Esophagus muscularis mucosa (tissue), 4 donors: ENCODE results near the gene CD84. TPM values are rescaled to one million over a fixed set of nuclear protein-coding genes. Genes with fewer than 3 reads are reported as not detected.

ENCODE experiments used
- DNase-seq: peaks from one replicate; pipeline ENCODE4 v3.0.0-alpha.2; 2017; ENCODE audit errors: extremely low spot score
- H3K27ac ChIP-seq, 4 donors: fragments of 200-600 bp; sonication (generic); replicated peaks in 1 of 4; 1 replicate in 3 of 4; 2 replicates in 1 of 4; pipeline ENCODE4 v1.5.1; 2016 to 2019; ENCODE audit warnings: mild to moderate bottlenecking in 1 of 4
- H3K27me3 ChIP-seq, 4 donors: fragments of 200-600 bp; sonication (generic); one replicate each; pipeline versions ENCODE4 v1.5.1 to v1.6.0; 2016 to 2019
- H3K36me3 ChIP-seq, 4 donors: fragments of 200-600 bp; sonication (generic); one replicate each; pipeline ENCODE4 v1.5.1; 2016 to 2019
- H3K4me1 ChIP-seq, 4 donors: fragments of 200-600 bp; sonication (generic); one replicate each; pipeline ENCODE4 v1.5.1; 2016 to 2019
- H3K4me3 ChIP-seq, 4 donors: fragments of 200-600 bp; sonication (generic); 1 replicate in 2 of 4; 2 replicates in 2 of 4; pipeline ENCODE4 v1.5.1; 2016 to 2019; ENCODE audit warnings: mild to moderate bottlenecking in 4 of 4, moderate library complexity in 1 of 4
- H3K9me3 ChIP-seq, 4 donors: fragments of 200-600 bp; sonication (generic); 1 replicate in 3 of 4; 2 replicates in 1 of 4; pipeline ENCODE4 v1.5.1; 2016 to 2019
- EP300 ChIP-seq: sonication (generic); formaldehyde crosslinking; IDR thresholded peaks from one replicate; pipeline ENCODE4 v1.6.1; 2017; ENCODE audit warnings: antibody characterized with exemption
- POLR2A ChIP-seq: fragments of 450-650 bp; IDR thresholded peaks from one replicate; pipeline ENCODE4 v1.6.1; 2017; ENCODE audit warnings: antibody characterized with exemption, moderate library complexity, mild to moderate bottlenecking, low read depth
- POLR2AphosphoS5 ChIP-seq, 2 donors: sonication (generic); formaldehyde crosslinking; IDR thresholded peaks; one replicate each; pipeline ENCODE4 v1.6.1; 2017; ENCODE audit warnings: antibody characterized with exemption in 2 of 2
- WGBS: methylation state at CpG from one replicate; pipeline ENCODE4 v1.1.5; 2018; 5-methylcytosine and 5-hydroxymethylcytosine counted together
- intact Hi-C: fragments of 100-400 bp; cut with DNase I; formaldehyde crosslinking; loops from one replicate; pipeline ENCODE4 v1.15.1; 2023
- total RNA-seq, 4 donors: library from RNA; depleted of rRNA; stranded (reverse); fragments of >200 nt; gene quantifications; one replicate each; pipeline versions ENCODE4 v1.1.0 to v1.2.1, GENCODE V29; 2016
- TF ChIP-seq, protein P1 (sequence below), 3 experiments: fragments of 200-600 bp in 2 of 3; fragments of 450-650 bp in 1 of 3; sonication (generic) in 2 of 3; IDR thresholded peaks; one replicate each; pipeline ENCODE4 v1.5.1; 2017 to 2019; ENCODE audit warnings: antibody characterized with exemption in 3 of 3, mild to moderate bottlenecking in 2 of 3, moderate library complexity in 1 of 3

The CD84 gene
- total RNA-seq, 4 donors from 2014 or later = 2.7 to 7.3 (median 4.7) TPM

DNA sequence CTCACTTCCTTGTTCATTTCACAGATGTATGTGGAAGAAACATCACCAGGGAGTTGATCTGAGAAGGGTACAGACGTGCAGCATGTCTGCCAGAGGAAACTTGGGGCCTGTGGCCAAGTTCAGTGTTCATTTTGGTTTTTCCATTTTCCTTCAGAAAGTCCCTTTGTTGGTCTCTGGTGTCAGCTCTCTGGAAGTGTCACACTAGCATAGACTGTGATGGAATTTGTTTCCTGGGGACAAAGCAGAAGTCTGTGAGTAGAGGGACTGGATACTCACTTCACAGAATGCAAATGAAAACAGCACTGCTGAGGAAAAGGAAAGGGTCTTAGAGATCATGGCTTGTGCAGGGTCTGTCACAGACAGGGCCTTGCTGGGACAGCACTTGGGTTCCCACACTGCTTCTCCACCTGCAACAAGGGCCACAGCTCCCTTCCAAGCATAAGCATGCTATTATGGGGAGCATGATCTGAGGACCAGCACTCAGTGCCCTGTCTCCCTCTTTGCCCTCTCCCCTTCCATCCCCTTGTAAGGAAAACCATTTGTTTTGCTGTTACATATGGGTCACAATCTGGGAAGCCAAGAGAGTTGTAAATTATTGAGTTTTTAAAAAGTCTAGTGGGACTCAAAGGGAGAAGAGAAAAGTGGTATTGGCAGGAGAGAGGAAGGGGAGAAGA lies 31.4 kb upstream of the CD84 start:
- no peak for DNase-seq
- Histone ChIP-seq H3K4me3 (no peak overlapping the region), H3K9me3 (no peaks in the 10 kb centered on the region), H3K27ac (no peak overlapping the region), H3K27me3 (peaks cover 0 to 32% (median 0%) of the 10 kb centered on the region in 4 donors), H3K36me3 (no peaks in the 10 kb centered on the region), H3K4me1 (no peaks in the 10 kb centered on the region)
- 14% methylated on average over 1 of the region's 1 CpG for WGBS
- TF ChIP-seq POLR2A (no peak), POLR2AphosphoS5 (IDR thresholded peaks at IDR 0.05) (no peak), EP300 (no peak)
- TF ChIP-seq, protein P1, sequence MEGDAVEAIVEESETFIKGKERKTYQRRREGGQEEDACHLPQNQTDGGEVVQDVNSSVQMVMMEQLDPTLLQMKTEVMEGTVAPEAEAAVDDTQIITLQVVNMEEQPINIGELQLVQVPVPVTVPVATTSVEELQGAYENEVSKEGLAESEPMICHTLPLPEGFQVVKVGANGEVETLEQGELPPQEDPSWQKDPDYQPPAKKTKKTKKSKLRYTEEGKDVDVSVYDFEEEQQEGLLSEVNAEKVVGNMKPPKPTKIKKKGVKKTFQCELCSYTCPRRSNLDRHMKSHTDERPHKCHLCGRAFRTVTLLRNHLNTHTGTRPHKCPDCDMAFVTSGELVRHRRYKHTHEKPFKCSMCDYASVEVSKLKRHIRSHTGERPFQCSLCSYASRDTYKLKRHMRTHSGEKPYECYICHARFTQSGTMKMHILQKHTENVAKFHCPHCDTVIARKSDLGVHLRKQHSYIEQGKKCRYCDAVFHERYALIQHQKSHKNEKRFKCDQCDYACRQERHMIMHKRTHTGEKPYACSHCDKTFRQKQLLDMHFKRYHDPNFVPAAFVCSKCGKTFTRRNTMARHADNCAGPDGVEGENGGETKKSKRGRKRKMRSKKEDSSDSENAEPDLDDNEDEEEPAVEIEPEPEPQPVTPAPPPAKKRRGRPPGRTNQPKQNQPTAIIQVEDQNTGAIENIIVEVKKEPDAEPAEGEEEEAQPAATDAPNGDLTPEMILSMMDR (IDR thresholded peaks at IDR 0.05) = no peak
- intact Hi-C loops = no loop called here

DNA sequence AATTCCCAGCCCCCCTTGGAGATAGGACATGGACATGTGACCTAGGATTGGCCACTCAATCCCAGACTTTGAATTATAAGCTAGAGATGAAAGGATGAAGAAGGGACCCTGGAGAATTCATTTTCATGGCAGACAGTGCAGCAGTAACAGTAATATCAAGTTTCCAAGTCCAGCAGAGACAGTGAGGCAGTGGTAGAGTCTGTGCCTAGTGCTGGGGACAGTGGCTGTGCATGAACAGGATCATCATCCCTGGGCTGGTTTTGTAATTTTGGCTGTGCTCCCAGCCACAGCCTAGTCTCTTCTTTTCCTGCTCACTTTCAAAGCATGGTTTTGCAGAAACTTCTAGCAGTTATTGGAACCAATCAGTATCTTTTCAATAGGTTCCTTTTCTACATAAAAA lies 29.6 kb upstream of the CD84 start:
- H3K27ac ChIP-seq = no peak overlapping the region
- no peaks in the 10 kb centered on the region for H3K9me3 ChIP-seq
- no peak overlapping the region for H3K4me3 ChIP-seq
- no peak for DNase-seq
- TF ChIP-seq, protein P1 (IDR thresholded peaks at IDR 0.05) = no peak
- TF ChIP-seq POLR2A (no peak), POLR2AphosphoS5 (IDR thresholded peaks at IDR 0.05) (no peak), EP300 (no peak)
- intact Hi-C loops = loop anchor here (10.0 kb wide), 1 partner anchor 174 kb away; no protein-coding TSS in a partner anchor
- H3K36me3 ChIP-seq = no peaks in the 10 kb centered on the region
- H3K27me3 ChIP-seq = peaks cover 0 to 28% (median 0%) of the 10 kb centered on the region in 4 donors
- no peaks in the 10 kb centered on the region for H3K4me1 ChIP-seq

DNA sequence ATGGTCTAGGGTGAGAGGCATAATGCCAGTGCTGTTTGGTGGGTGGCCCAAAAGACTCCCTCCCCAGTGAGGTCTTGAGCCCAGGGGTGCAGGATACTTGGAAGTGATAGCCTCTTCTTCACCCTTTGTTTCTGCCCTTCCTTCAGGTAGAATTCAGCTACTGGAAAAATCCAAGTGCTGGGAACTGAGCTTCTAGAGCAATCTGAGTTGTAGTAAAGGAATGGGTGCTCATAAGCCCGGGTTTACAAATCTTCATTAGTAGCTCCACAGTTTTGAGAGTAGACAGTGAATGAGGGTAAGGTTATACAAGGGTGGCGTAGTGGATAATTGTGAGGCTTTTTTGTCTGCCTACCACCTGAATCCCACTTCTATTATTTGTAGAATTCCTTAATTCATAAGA lies 29.2 kb upstream of the CD84 start:
- TF ChIP-seq, protein P1 (IDR thresholded peaks at IDR 0.05) = no peak
- TF ChIP-seq POLR2A (no peak), EP300 (no peak), POLR2AphosphoS5 (IDR thresholded peaks at IDR 0.05) (no peak)
- no peaks in the 10 kb centered on the region for H3K36me3 ChIP-seq
- H3K27ac ChIP-seq = no peak overlapping the region
- DNase-seq = no peak
- no peak overlapping the region for H3K4me3 ChIP-seq
- intact Hi-C loops = loop anchor here (10.0 kb wide), 1 partner anchor 174 kb away; no protein-coding TSS in a partner anchor
- peaks cover 0 to 28% (median 0%) of the 10 kb centered on the region in 4 donors for H3K27me3 ChIP-seq
- no peaks in the 10 kb centered on the region for H3K4me1 ChIP-seq
- WGBS = 43% methylated on average over 2 of the region's 2 CpGs
- no peaks in the 10 kb centered on the region for H3K9me3 ChIP-seq

DNA sequence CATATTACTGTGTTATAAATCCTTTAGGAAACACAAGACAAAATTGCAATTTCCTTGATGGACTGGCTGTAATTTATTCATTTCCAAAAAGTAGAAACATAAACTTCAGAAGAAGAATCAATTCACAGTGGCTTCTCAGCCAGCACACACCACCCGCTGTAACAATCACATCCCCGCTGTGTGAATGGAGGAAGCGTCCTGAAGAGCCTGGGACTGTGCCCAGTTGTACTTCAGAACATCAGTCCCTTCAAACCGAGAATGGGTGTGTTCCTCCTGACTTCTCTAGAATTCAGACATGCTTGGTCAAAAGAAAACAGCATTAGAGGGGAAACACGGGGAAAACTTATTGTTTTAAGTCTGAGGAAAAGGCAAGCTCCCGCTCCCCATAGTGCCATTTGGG lies 28.8 kb upstream of the CD84 start:
- DNase-seq = no peak
- H3K4me1 ChIP-seq = no peaks in the 10 kb centered on the region
- TF ChIP-seq, protein P1 (IDR thresholded peaks at IDR 0.05) = no peak
- TF ChIP-seq EP300 = no peak
- no peak for TF ChIP-seq POLR2AphosphoS5 (IDR thresholded peaks at IDR 0.05)
- no peak for TF ChIP-seq POLR2A
- peaks cover 0 to 28% (median 0%) of the 10 kb centered on the region in 4 donors for H3K27me3 ChIP-seq
- H3K36me3 ChIP-seq = no peaks in the 10 kb centered on the region
- intact Hi-C loops = loop anchor here (10.0 kb wide), 1 partner anchor 173 kb away; no protein-coding TSS in a partner anchor
- WGBS = 65% methylated on average over 6 of the region's 6 CpGs
- no peaks in the 10 kb centered on the region for H3K9me3 ChIP-seq
- no peak overlapping the region for H3K4me3 ChIP-seq
- H3K27ac ChIP-seq = no peak overlapping the region
